Loucy (cell line): Measurements from ENCODE around the gene SPRYD3.

Source experiments
- H2AFZ ChIP-seq: fragments of 200-600 bp; sonication (generic); 2 replicates; pipeline ENCODE4 v1.6.0; 2016; ENCODE audit warnings: antibody characterized with exemption, mild to moderate bottlenecking, low read length, moderate library complexity
- H3F3A ChIP-seq: fragments of 200-600 bp; 2 replicates; pipeline ENCODE4 v1.6.0; 2016; ENCODE audit warnings: antibody characterized with exemption, low read depth, mild to moderate bottlenecking
- H3K27me3 ChIP-seq: fragments of 200-600 bp; sonication (generic); 2 replicates; pipeline ENCODE4 v1.6.1; 2014; ENCODE audit warnings: low read length, mild to moderate bottlenecking; ENCODE audit not compliant: insufficient read depth, poor library complexity, severe bottlenecking
- H3K36me3 ChIP-seq: fragments of 200-600 bp; sonication (generic); 2 replicates; pipeline ENCODE4 v1.6.1; 2016; ENCODE audit warnings: low read length; ENCODE audit not compliant: insufficient read depth
- H3K4me1 ChIP-seq: fragments of 200-600 bp; sonication (generic); 2 replicates; pipeline ENCODE4 v1.5.1; 2014; ENCODE audit warnings: low read length, mild to moderate bottlenecking; ENCODE audit not compliant: insufficient read depth, poor library complexity, severe bottlenecking
- H3K4me2 ChIP-seq: fragments of 200-600 bp; sonication (generic); 2 replicates; pipeline ENCODE4 v1.6.0; 2014; ENCODE audit warnings: antibody characterized with exemption, low read length, low read depth, mild to moderate bottlenecking; ENCODE audit not compliant: poor library complexity, severe bottlenecking
- H3K4me3 ChIP-seq: fragments of 200-600 bp; sonication (generic); 2 replicates; pipeline ENCODE4 v1.5.1; 2014; ENCODE audit warnings: low read length, mild to moderate bottlenecking, mixed read lengths; ENCODE audit not compliant: poor library complexity, severe bottlenecking
- H3K79me2 ChIP-seq: fragments of 200-600 bp; sonication (generic); 2 replicates; pipeline ENCODE4 v1.6.1; 2014; ENCODE audit warnings: low read length; ENCODE audit not compliant: insufficient read depth
- H3K9ac ChIP-seq: fragments of 200-600 bp; sonication (generic); 2 replicates; pipeline ENCODE4 v1.6.0; 2014; ENCODE audit warnings: mild to moderate bottlenecking, low read depth, low read length, moderate library complexity; ENCODE audit not compliant: poor library complexity, severe bottlenecking
- H3K9me2 ChIP-seq: fragments of 200-600 bp; sonication (generic); replicated peaks from 2 replicates; pipeline ENCODE4 v1.6.1; 2016; ENCODE audit warnings: low read depth, low read length, mixed read lengths
- H3K9me3 ChIP-seq: fragments of 200-600 bp; sonication (generic); 2 replicates; pipeline ENCODE4 v1.6.1; 2014; ENCODE audit warnings: mild to moderate bottlenecking, antibody characterized with exemption, low read length, low read depth; ENCODE audit not compliant: insufficient read depth
- H4K20me1 ChIP-seq: fragments of 200-600 bp; sonication (generic); 2 replicates; pipeline ENCODE4 v1.6.0; 2014; ENCODE audit warnings: antibody characterized with exemption, low read length, mild to moderate bottlenecking; ENCODE audit not compliant: insufficient read depth, poor library complexity, severe bottlenecking
- CTCF ChIP-seq: fragments of 200-600 bp; sonication (generic); conservative IDR thresholded peaks from 2 replicates; pipeline ENCODE4 v1.5.1; 2014; ENCODE audit warnings: mild to moderate bottlenecking, antibody characterized with exemption, low read length
- EZH2phosphoT487 ChIP-seq: fragments of 200-600 bp; IDR thresholded peaks from 2 replicates; pipeline ENCODE4 v1.6.1; 2018; ENCODE audit warnings: antibody characterized with exemption, mild to moderate bottlenecking, moderate library complexity, borderline replicate concordance

SPRYD3 gene

GRCh38 chr12:53056901-53057300, 22.3 kb downstream of the SPRYD3 start:
- H4K20me1 ChIP-seq, result no peaks in the 10 kb centered on the region
- no peak overlapping the region for H3K4me2 ChIP-seq
- no peaks in the 10 kb centered on the region for H3F3A ChIP-seq
- H3K4me3 ChIP-seq, result no peak overlapping the region
- H3K27me3 ChIP-seq, result no peaks in the 10 kb centered on the region
- H3K9me3 ChIP-seq, result no peaks in the 10 kb centered on the region
- no peak for TF ChIP-seq CTCF
- H3K36me3 ChIP-seq, result no peaks in the 10 kb centered on the region
- H3K4me1 ChIP-seq, result peaks cover 14% of the 10 kb centered on the region
- no peaks in the 10 kb centered on the region for H3K79me2 ChIP-seq
- H2AFZ ChIP-seq, result no peak overlapping the region
- H3K9ac ChIP-seq, result no peak overlapping the region
- H3K9me2 ChIP-seq, result no peaks in the 10 kb centered on the region

- Histone ChIP-seq H3K4me2 (no peak overlapping the region), H3K4me3 (no peak overlapping the region), H3K36me3 (no peaks in the 10 kb centered on the region), H2AFZ (no peak overlapping the region), H3K9me2 (no peaks in the 10 kb centered on the region), H4K20me1 (no peaks in the 10 kb centered on the region), H3K9me3 (no peaks in the 10 kb centered on the region), H3K4me1 (peaks cover 14% of the 10 kb centered on the region), H3F3A (no peaks in the 10 kb centered on the region), H3K9ac (no peak overlapping the region), H3K79me2 (no peaks in the 10 kb centered on the region), H3K27me3 (no peaks in the 10 kb centered on the region)
- TF ChIP-seq CTCF (no peak), EZH2phosphoT487 (no peak)
Observed at GRCh38 chr12:53056296-53056695, 22.9 kb downstream of the SPRYD3 start.

- Histone ChIP-seq H3K4me1 (peaks cover 14% of the 10 kb centered on the region), H2AFZ (no peak overlapping the region), H3K9me3 (no peaks in the 10 kb centered on the region), H3K36me3 (no peaks in the 10 kb centered on the region), H3K9me2 (no peaks in the 10 kb centered on the region), H3F3A (no peaks in the 10 kb centered on the region), H4K20me1 (no peaks in the 10 kb centered on the region), H3K27me3 (no peaks in the 10 kb centered on the region), H3K4me2 (no peak overlapping the region), H3K79me2 (no peaks in the 10 kb centered on the region), H3K4me3 (no peak overlapping the region), H3K9ac (no peak overlapping the region)
- TF ChIP-seq EZH2phosphoT487, result no peak
- no peak for TF ChIP-seq CTCF
Observed at GRCh38 chr12:53055471-53056266, 23.5 kb downstream of the SPRYD3 start.
